Measurements from ENCODE around the gene ARL8B. TPM values are rescaled to one million over a fixed set of nuclear protein-coding genes. Genes with fewer than 3 reads are reported as not detected.

ARL8B gene
- total and polyA plus RNA-seq, 2 donors (not counting 1 experiment from before 2014, with no cell fraction given) = 14.5 to 67.3 TPM

DNA sequence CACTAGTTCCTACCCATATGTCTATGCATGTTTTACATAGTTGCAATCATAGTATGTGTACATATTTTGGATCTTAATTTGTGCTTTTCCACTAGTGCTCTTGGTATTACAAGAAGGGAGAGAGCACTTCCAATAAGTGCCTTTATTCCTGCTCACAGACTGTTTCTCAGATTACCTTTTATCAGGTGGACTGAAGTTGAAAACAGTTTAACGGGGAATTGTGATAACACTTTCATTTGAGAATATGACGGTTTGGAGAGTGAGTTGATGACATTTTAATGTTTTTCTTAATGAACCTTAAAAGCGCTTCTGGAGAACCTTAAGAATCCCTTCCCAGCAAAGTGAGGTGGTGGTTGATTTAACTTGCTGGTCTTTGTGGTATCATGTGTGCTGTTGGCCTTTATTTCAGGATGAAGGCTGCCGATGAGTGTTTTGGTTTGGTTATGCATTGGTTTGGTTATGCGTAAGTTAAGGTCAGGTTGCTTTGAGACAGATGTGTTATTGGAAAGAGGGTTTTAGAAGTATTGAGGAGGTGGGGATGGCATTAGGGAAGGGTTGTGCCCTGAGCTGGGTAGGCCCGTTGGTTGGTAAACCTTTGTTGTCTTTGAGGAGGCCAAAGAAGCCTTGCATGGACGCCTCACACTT is 68.2 kb downstream of the ARL8B start:
- CTCF ChIA-PET = interaction anchor here (1.0 to 2.4 kb wide), 2 partner anchors 12 to 67 kb away, joined by 3 to 9 read pairs; no protein-coding TSS in a partner anchor
- peaks cover 1 to 9% of the 10 kb centered on the region in 2 experiments for H3K36me3 ChIP-seq (replicated peaks in 1 of 2; ENCODE audit: control extremely low read depth in 1 of 2, control insufficient read depth in 1 of 2, extremely low read depth in 1 of 2, insufficient read depth in 2 of 2, low read length in 1 of 2)
- no peak overlapping the region for H2AFZ ChIP-seq (ENCODE audit: insufficient read depth, low read depth, low read length, poor library complexity, severe bottlenecking)
- no peaks in the 10 kb centered on the region for H3K9me3 ChIP-seq (ENCODE audit: control extremely low read depth in 1 of 3, control insufficient read depth in 2 of 3, insufficient read depth in 1 of 3, low read length in 2 of 3)
- Mint-ChIP-seq H3K4me1 (peaks cover 72% of the 10 kb centered on the region), H3K27me3 (no peaks in the 10 kb centered on the region), H3K9me3 (ENCODE audit: insufficient read depth) (no peaks in the 10 kb centered on the region), H3K4me3 (peak overlapping the region; percentile 98), H3K27ac (peak overlapping the region; percentile 84)
- DNase-seq = no peak
- H3K79me2 ChIP-seq (ENCODE audit: control insufficient read depth, insufficient read depth, low read length) = peaks cover 90% of the 10 kb centered on the region
- peaks cover 8% of the 10 kb centered on the region for H4K20me1 ChIP-seq (ENCODE audit: control insufficient read depth, insufficient read depth, low read length, poor library complexity, severe bottlenecking)
- peaks cover 67 to 69% of the 10 kb centered on the region in 2 donors for H3K4me1 ChIP-seq (ENCODE audit: control insufficient read depth in 2 of 2, insufficient read depth in 2 of 2, low read length in 2 of 2)
- H3K4me2 ChIP-seq (replicated peaks; ENCODE audit: low read depth, low read length, poor library complexity, severe bottlenecking) = peak overlapping the region; percentile 93
- H3K27me3 ChIP-seq (replicated peaks in 1 of 4; ENCODE audit: control extremely low read depth in 1 of 4, control insufficient read depth in 3 of 4, insufficient read depth in 4 of 4, low read length in 3 of 4) = no peaks in the 10 kb centered on the region
- 46% methylated on average over 6 of the region's 7 CpGs for WGBS (ENCODE audit: insufficient coverage)
- intact Hi-C loops (cut with micrococcal nuclease) = no loop called here
- peak overlapping the region; percentile 27 to 96 for H3K27ac ChIP-seq (ENCODE audit: low read length in 2 of 2)
- peak overlapping the region; percentile 11 to 99 (median 94) for H3K4me3 ChIP-seq (ENCODE audit: control extremely low read depth in 1 of 5, extremely low read depth in 1 of 5, insufficient read depth in 1 of 5, low read depth in 2 of 5, low read length in 4 of 5)
- H3K9ac ChIP-seq (ENCODE audit: low read length) = peak overlapping the region; percentile 84
- TF ChIP-seq EZH2 (IDR thresholded peaks at IDR 0.05; ENCODE audit: borderline replicate concordance, insufficient read depth, low read depth, low read length, poor library complexity, severe bottlenecking) = no peak
- TF ChIP-seq, protein P1, sequence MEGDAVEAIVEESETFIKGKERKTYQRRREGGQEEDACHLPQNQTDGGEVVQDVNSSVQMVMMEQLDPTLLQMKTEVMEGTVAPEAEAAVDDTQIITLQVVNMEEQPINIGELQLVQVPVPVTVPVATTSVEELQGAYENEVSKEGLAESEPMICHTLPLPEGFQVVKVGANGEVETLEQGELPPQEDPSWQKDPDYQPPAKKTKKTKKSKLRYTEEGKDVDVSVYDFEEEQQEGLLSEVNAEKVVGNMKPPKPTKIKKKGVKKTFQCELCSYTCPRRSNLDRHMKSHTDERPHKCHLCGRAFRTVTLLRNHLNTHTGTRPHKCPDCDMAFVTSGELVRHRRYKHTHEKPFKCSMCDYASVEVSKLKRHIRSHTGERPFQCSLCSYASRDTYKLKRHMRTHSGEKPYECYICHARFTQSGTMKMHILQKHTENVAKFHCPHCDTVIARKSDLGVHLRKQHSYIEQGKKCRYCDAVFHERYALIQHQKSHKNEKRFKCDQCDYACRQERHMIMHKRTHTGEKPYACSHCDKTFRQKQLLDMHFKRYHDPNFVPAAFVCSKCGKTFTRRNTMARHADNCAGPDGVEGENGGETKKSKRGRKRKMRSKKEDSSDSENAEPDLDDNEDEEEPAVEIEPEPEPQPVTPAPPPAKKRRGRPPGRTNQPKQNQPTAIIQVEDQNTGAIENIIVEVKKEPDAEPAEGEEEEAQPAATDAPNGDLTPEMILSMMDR (IDR thresholded peaks at IDR 0.05) = no peak
- ATAC-seq (ENCODE audit: low read depth) = no peak
- POLR2A ChIA-PET = interaction anchor here (1.4 kb wide), 1 partner anchor 15 kb away, joined by 5 read pairs; no protein-coding TSS in a partner anchor
